Caco-2 (cell line): Measurements from ENCODE around the gene VPS13D. TPM values are rescaled to one million over a fixed set of nuclear protein-coding genes. Genes with fewer than 3 reads are reported as not detected.

Experiments
- BruUV-seq: library from RNA; stranded (reverse); fragments of 400-500 nt; replicated peaks from 2 replicates; lab custom pipeline; 2021; lab: Mats Ljungman, UMichigan
- CTCF ChIA-PET: fragments of 300-600 bp; sonication (Branson Sonifier 250); formaldehyde crosslinking; loops from one replicate; lab custom pipeline; 2022; ENCODE audit warnings: antibody characterized with exemption; lab: Charles Lee
- POLR2A ChIA-PET: fragments of 300-600 bp; sonication (Branson Sonifier 250); formaldehyde crosslinking; loops from one replicate; lab custom pipeline; 2022; ENCODE audit warnings: antibody characterized with exemption; lab: Charles Lee
- DNase-seq, 2 experiments: peaks; one replicate each; pipeline versions ENCODE4 v3.0.0 to v3.0.0-alpha.2; 2020 to 2022
- H3K27me3 ChIP-seq: replicated peaks from 2 replicates; pipeline ENCODE4 v1.6.0; 2011; ENCODE audit warnings: low read length; ENCODE audit not compliant: control insufficient read depth, insufficient read depth
- H3K36me3 ChIP-seq: 2 replicates; pipeline ENCODE4 v1.5.1; 2011; ENCODE audit warnings: low read length; ENCODE audit not compliant: control insufficient read depth, insufficient read depth
- H3K4me1 ChIP-seq: fragments of 250-450 bp; sonication (Bioruptor Pico); 2 replicates; pipeline ENCODE4 v1.5.1; 2020; ENCODE audit warnings: mild to moderate bottlenecking
- H3K4me3 ChIP-seq: 2 replicates; pipeline ENCODE4 v1.5.1; 2011; ENCODE audit warnings: low read depth, mild to moderate bottlenecking, control low read depth, low read length
- H3K9me3 ChIP-seq: fragments of 250-450 bp; sonication (Bioruptor Pico); 2 replicates; pipeline ENCODE4 v1.5.1; 2020; ENCODE audit warnings: mild to moderate bottlenecking, moderate library complexity
- H3K27ac Mint-ChIP-seq: one replicate; pipeline ENCODE4 v1.8.0; 2022; ENCODE audit warnings: mixed read lengths; ENCODE audit not compliant: unreplicated experiment
- H3K27me3 Mint-ChIP-seq: one replicate; pipeline ENCODE4 v1.8.0; 2022; ENCODE audit warnings: mixed read lengths; ENCODE audit not compliant: insufficient read depth, unreplicated experiment
- H3K36me3 Mint-ChIP-seq: one replicate; pipeline ENCODE4 v1.8.0; 2022; ENCODE audit warnings: mild to moderate bottlenecking, mixed read lengths; ENCODE audit not compliant: insufficient read depth, unreplicated experiment
- H3K4me1 Mint-ChIP-seq: one replicate; pipeline ENCODE4 v1.8.0; 2022; ENCODE audit warnings: low read depth, mixed read lengths; ENCODE audit not compliant: unreplicated experiment
- H3K4me3 Mint-ChIP-seq: one replicate; pipeline ENCODE4 v1.8.0; 2022; ENCODE audit warnings: mild to moderate bottlenecking, moderate library complexity, mixed read lengths; ENCODE audit not compliant: unreplicated experiment
- H3K9me3 Mint-ChIP-seq: one replicate; pipeline ENCODE4 v1.8.0; 2022; ENCODE audit warnings: mixed read lengths; ENCODE audit not compliant: unreplicated experiment
- intact Hi-C: fragments of 100-400 bp; cut with micrococcal nuclease; formaldehyde crosslinking; loops from one replicate; pipeline ENCODE4 v1.10.0; 2022; ENCODE audit not compliant: unreplicated experiment
- total RNA-seq: library from RNA; stranded (reverse); gene quantifications from 2 replicates; pipeline ENCODE4 v1.2.3, GENCODE V29; 2022
- TF ChIP-seq, protein P1 (sequence below), 2 experiments: fragments of 200-600 bp in 1 of 2; IDR thresholded peaks; 1 replicate in 1 of 2; 2 replicates in 1 of 2; pipeline versions ENCODE4 v1.5.1 to v1.8.0; 2011 to 2022; ENCODE audit warnings: antibody characterized with exemption in 1 of 2, control low read depth in 1 of 2, inconsistent platforms in 1 of 2, low read depth in 1 of 2, low read length in 1 of 2, mild to moderate bottlenecking in 1 of 2, moderate library complexity in 1 of 2; ENCODE audit not compliant: insufficient read depth in 1 of 2, severe bottlenecking in 1 of 2, unreplicated experiment in 1 of 2

VPS13D gene
- total RNA-seq, 1 experiment from 2014 or later = 25.6 TPM

DNA sequence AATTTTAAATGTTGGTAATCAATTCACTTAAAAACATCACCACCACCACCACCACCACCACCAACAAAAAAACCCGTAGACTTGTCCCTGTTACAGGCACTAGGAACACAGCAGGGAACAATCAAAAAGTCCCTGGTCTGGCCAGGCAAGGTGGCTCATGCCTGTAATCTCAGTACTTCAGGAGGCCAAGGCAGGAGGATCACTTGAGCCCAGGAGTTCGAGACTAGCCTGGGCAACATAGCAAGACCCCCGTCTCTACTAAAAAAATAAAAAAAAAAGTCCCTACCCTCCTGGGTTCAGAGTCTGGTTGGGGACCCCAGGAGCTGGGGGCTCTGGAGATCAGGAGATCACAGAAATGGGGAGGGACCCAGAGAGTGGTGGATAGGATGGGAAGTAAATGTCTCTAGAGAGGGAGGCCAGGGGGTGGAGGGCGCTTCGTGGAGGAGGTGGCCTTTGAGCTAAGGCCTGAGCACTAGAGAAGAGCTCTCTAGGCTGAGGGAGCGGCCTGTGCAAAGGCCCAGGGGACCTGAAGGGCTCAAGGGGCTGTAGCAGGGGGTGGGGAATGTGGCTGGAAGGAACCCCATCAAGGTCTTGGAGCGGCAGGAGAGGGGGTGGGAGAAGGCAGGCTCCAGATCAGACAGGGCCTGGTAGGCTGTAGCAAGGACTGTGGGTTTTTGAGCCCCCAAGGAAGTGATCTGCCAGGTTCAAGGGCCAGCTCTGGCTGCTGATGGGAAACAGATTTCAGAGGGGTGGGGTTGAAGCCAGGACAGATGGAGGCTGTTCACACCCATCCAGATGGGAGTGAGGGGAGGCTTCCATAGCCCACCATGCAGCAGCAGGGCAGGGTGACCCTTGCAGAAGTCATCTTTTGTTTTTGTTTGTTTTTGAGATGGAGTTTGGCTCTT, 24.8 kb upstream of the VPS13D start:
- POLR2A ChIA-PET = no interaction called here
- Histone ChIP-seq H3K4me3 (no peak overlapping the region), H3K27me3 (no peaks in the 10 kb centered on the region), H3K36me3 (no peaks in the 10 kb centered on the region), H3K4me1 (no peaks in the 10 kb centered on the region), H3K9me3 (no peaks in the 10 kb centered on the region)
- H3K27ac Mint-ChIP-seq = no peak overlapping the region
- no peaks in the 10 kb centered on the region for H3K36me3 Mint-ChIP-seq
- no peaks in the 10 kb centered on the region for H3K9me3 Mint-ChIP-seq
- CTCF ChIA-PET = interaction anchor here (0.7 kb wide), 1 partner anchor 79 kb away, joined by 3 read pairs; no protein-coding TSS in a partner anchor
- intact Hi-C loops = no loop called here
- no peak for DNase-seq
- no peaks in the 10 kb centered on the region for H3K27me3 Mint-ChIP-seq
- TF ChIP-seq, protein P1, sequence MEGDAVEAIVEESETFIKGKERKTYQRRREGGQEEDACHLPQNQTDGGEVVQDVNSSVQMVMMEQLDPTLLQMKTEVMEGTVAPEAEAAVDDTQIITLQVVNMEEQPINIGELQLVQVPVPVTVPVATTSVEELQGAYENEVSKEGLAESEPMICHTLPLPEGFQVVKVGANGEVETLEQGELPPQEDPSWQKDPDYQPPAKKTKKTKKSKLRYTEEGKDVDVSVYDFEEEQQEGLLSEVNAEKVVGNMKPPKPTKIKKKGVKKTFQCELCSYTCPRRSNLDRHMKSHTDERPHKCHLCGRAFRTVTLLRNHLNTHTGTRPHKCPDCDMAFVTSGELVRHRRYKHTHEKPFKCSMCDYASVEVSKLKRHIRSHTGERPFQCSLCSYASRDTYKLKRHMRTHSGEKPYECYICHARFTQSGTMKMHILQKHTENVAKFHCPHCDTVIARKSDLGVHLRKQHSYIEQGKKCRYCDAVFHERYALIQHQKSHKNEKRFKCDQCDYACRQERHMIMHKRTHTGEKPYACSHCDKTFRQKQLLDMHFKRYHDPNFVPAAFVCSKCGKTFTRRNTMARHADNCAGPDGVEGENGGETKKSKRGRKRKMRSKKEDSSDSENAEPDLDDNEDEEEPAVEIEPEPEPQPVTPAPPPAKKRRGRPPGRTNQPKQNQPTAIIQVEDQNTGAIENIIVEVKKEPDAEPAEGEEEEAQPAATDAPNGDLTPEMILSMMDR (IDR thresholded peaks at IDR 0.05; ENCODE audit: insufficient read depth in 1 of 2, low read depth in 1 of 2, low read length in 1 of 2, severe bottlenecking in 1 of 2, unreplicated experiment in 1 of 2) = no peak
- H3K4me3 Mint-ChIP-seq = no peak overlapping the region
- BruUV-seq = no TSS peak
- H3K4me1 Mint-ChIP-seq = no peaks in the 10 kb centered on the region

DNA sequence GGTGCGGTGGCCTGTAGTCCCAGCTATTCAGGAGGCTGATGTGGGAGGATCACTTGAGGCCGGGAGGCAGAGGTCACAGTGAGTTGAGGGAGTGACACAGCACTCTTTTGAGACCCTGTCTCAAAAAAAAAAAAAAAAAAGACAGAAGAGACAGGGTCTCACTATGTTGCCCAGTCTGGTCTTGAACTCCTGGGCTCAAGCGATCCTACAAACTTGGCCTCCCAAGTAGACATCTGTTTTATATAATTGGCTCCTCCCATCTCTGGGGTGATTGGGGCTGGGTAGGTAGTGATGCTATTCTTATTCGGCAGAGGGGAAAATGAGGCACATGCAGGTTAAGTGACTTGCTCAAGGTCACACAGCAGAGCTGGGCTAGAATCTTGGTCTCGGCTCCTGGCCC, 23.6 kb upstream of the VPS13D start:
- Histone ChIP-seq H3K9me3 (no peaks in the 10 kb centered on the region), H3K36me3 (no peaks in the 10 kb centered on the region), H3K4me1 (no peaks in the 10 kb centered on the region), H3K4me3 (no peak overlapping the region), H3K27me3 (no peaks in the 10 kb centered on the region)
- ChIA-PET CTCF (interaction anchor here (6.0 kb wide), 1 partner anchor 82 kb away, joined by 29 read pairs; no protein-coding TSS in a partner anchor), POLR2A (no interaction called here)
- DNase-seq = no peak
- TF ChIP-seq, protein P1 (IDR thresholded peaks at IDR 0.05; ENCODE audit: insufficient read depth in 1 of 2, low read depth in 1 of 2, low read length in 1 of 2, severe bottlenecking in 1 of 2, unreplicated experiment in 1 of 2) = no peak
- Mint-ChIP-seq H3K4me1 (no peaks in the 10 kb centered on the region), H3K9me3 (no peaks in the 10 kb centered on the region), H3K27ac (no peak overlapping the region), H3K36me3 (no peaks in the 10 kb centered on the region), H3K27me3 (no peaks in the 10 kb centered on the region), H3K4me3 (no peak overlapping the region)
- BruUV-seq = no TSS peak
- intact Hi-C loops = no loop called here

GRCh38 chr1:12206792-12207424, 22.9 kb upstream of the VPS13D start:
- H3K9me3 ChIP-seq = no peaks in the 10 kb centered on the region
- no peaks in the 10 kb centered on the region for H3K9me3 Mint-ChIP-seq
- no TSS peak for BruUV-seq
- no peak overlapping the region for H3K4me3 Mint-ChIP-seq
- H3K36me3 Mint-ChIP-seq = no peaks in the 10 kb centered on the region
- H3K4me1 Mint-ChIP-seq = no peaks in the 10 kb centered on the region
- intact Hi-C loops = no loop called here
- no peak for DNase-seq
- no peak overlapping the region for H3K27ac Mint-ChIP-seq
- TF ChIP-seq, protein P1 (IDR thresholded peaks at IDR 0.05; ENCODE audit: insufficient read depth in 1 of 2, low read depth in 1 of 2, low read length in 1 of 2, severe bottlenecking in 1 of 2, unreplicated experiment in 1 of 2) = no peak
- POLR2A ChIA-PET = no interaction called here
- H3K27me3 Mint-ChIP-seq = no peaks in the 10 kb centered on the region
- H3K4me3 ChIP-seq = no peak overlapping the region
- H3K27me3 ChIP-seq = no peaks in the 10 kb centered on the region
- no peaks in the 10 kb centered on the region for H3K4me1 ChIP-seq
- H3K36me3 ChIP-seq = no peaks in the 10 kb centered on the region
- CTCF ChIA-PET = interaction anchor here (6.0 kb wide), 1 partner anchor 82 kb away, joined by 29 read pairs; no protein-coding TSS in a partner anchor
